Brain microvascular endothelial cell (primary cell): ENCODE results near the gene KLHL5.

Experiments used
- DNase-seq: peaks from one replicate; pipeline ENCODE4 v3.0.0-alpha.2; 2020
- H3K27ac ChIP-seq: fragments of 250-450 bp; sonication (Bioruptor Pico); 2 replicates; pipeline ENCODE4 v1.5.1; 2020; ENCODE audit warnings: mild to moderate bottlenecking, moderate library complexity
- H3K27me3 ChIP-seq: fragments of 250-450 bp; sonication (Bioruptor Pico); replicated peaks from 2 replicates; pipeline ENCODE4 v1.5.1; 2020; ENCODE audit warnings: mild to moderate bottlenecking
- H3K36me3 ChIP-seq: fragments of 250-450 bp; sonication (Bioruptor Pico); replicated peaks from 2 replicates; pipeline ENCODE4 v1.5.1; 2020; ENCODE audit warnings: mild to moderate bottlenecking
- H3K4me3 ChIP-seq: 2 replicates; pipeline ENCODE4 v1.5.1; 2011; ENCODE audit warnings: low read depth, mild to moderate bottlenecking, control low read depth, low read length, moderate library complexity
- CTCF ChIP-seq: IDR thresholded peaks from 2 replicates; pipeline ENCODE4 v1.5.1; 2011; ENCODE audit warnings: low read depth, mild to moderate bottlenecking, moderate library complexity, low read length, control low read depth, inconsistent platforms; ENCODE audit errors: missing control alignments
- in situ Hi-C: cut with HindIII; loops from 2 replicates; pipeline ENCODE4 v1.10.0; 2017; ENCODE audit warnings: low sequenced_read_pairs, low pct_ligation_motif_present

Gene KLHL5

GRCh38 chr4:39106011-39106410 lies 44.0 kb downstream of the KLHL5 start:
- no peak for TF ChIP-seq CTCF

GRCh38 chr4:39114436-39114835 lies 52.4 kb downstream of the KLHL5 start:
- in situ Hi-C loops: no loop called here
- DNase-seq: no peak
- H3K36me3 ChIP-seq: peaks cover 36% of the 10 kb centered on the region
- H3K27ac ChIP-seq: no peak overlapping the region
- H3K27me3 ChIP-seq: no peaks in the 10 kb centered on the region
- TF ChIP-seq CTCF: no peak
- H3K4me3 ChIP-seq: no peak overlapping the region

More at GRCh38 chr4:39106011-39106410, 44.0 kb downstream of the KLHL5 start:
- H3K27me3 ChIP-seq: no peaks in the 10 kb centered on the region
- peaks cover 29% of the 10 kb centered on the region for H3K36me3 ChIP-seq
- DNase-seq: no peak
- no peak overlapping the region for H3K27ac ChIP-seq
- in situ Hi-C loops: no loop called here
- H3K4me3 ChIP-seq: no peak overlapping the region

- DNase-seq: no peak
- H3K27me3 ChIP-seq: no peaks in the 10 kb centered on the region
- H3K27ac ChIP-seq: no peak overlapping the region
- in situ Hi-C loops: no loop called here
- peaks cover 42% of the 10 kb centered on the region for H3K36me3 ChIP-seq
- no peak overlapping the region for H3K4me3 ChIP-seq
- TF ChIP-seq CTCF: no peak
These were observed 56.1 kb downstream of the KLHL5 start for GRCh38 chr4:39118034-39118658.

- no peak for TF ChIP-seq CTCF
- no peak for DNase-seq
- in situ Hi-C loops: no loop called here
- H3K36me3 ChIP-seq: peaks cover 29% of the 10 kb centered on the region
- H3K27ac ChIP-seq: no peak overlapping the region
- H3K27me3 ChIP-seq: no peaks in the 10 kb centered on the region
- no peak overlapping the region for H3K4me3 ChIP-seq
These were observed 58.4 kb downstream of the KLHL5 start for GRCh38 chr4:39120418-39120817.

GRCh38 chr4:39124885-39125599 lies 63.0 kb downstream of the KLHL5 start:
- Histone ChIP-seq H3K27me3 (no peaks in the 10 kb centered on the region), H3K4me3 (no peak overlapping the region), H3K27ac (no peak overlapping the region), H3K36me3 (peaks cover 19% of the 10 kb centered on the region)
- in situ Hi-C loops: no loop called here
- TF ChIP-seq CTCF: no peak
- DNase-seq: no peak

GRCh38 chr4:39125600-39125985 lies 63.6 kb downstream of the KLHL5 start:
- peaks cover 19% of the 10 kb centered on the region for H3K36me3 ChIP-seq
- in situ Hi-C loops: no loop called here
- H3K27me3 ChIP-seq: no peaks in the 10 kb centered on the region
- no peak overlapping the region for H3K27ac ChIP-seq
- H3K4me3 ChIP-seq: no peak overlapping the region
- DNase-seq: no peak
- no peak for TF ChIP-seq CTCF
